ENCODE results near the gene ITPK1. TPM values are rescaled to one million over a fixed set of nuclear protein-coding genes. Genes with fewer than 3 reads are reported as not detected.

Gene ITPK1
- total RNA-seq, 1 experiment from 2014 or later: 60.1 TPM

DNA sequence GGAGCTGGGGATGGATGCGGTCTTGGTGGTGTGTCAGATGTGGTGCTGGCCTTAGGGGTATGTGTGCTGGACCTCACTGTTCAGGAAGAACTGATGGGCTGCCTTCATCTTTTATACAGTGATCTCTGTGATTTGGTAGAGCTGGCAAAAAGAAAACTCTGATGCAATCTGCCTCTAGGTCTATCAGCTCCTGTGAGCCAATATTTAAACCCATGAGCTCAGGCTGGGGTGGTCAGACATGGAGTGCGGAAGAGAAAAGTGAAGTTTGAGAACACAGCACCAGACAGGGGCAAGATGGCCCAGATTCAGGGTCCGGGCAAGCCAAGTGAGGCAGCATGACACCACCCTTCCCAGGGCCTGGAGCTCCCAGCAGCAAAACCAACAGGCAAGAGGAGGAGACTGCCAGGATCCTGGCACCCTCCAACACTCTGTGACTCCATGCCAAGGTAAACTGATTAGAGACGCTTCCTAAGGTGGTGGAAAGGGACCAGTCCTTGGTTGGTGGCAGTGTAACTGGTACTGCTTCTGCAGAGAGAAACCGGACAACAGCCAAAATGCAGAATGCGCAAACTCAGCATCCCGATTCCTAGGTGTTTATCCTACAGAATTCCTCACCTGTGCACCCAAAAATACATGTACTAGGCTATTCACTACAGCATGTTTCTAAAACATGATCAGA, 110.5 kb downstream of the ITPK1 start:
- TF ChIP-seq, protein P1, sequence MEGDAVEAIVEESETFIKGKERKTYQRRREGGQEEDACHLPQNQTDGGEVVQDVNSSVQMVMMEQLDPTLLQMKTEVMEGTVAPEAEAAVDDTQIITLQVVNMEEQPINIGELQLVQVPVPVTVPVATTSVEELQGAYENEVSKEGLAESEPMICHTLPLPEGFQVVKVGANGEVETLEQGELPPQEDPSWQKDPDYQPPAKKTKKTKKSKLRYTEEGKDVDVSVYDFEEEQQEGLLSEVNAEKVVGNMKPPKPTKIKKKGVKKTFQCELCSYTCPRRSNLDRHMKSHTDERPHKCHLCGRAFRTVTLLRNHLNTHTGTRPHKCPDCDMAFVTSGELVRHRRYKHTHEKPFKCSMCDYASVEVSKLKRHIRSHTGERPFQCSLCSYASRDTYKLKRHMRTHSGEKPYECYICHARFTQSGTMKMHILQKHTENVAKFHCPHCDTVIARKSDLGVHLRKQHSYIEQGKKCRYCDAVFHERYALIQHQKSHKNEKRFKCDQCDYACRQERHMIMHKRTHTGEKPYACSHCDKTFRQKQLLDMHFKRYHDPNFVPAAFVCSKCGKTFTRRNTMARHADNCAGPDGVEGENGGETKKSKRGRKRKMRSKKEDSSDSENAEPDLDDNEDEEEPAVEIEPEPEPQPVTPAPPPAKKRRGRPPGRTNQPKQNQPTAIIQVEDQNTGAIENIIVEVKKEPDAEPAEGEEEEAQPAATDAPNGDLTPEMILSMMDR (IDR thresholded peaks at IDR 0.05; ENCODE audit: insufficient read depth in 1 of 2, low read depth in 1 of 2, low read length in 1 of 2, severe bottlenecking in 1 of 2, unreplicated experiment in 1 of 2): no peak
- ChIA-PET CTCF (no interaction called here), POLR2A (no interaction called here)
- Mint-ChIP-seq H3K27me3 (ENCODE audit: insufficient read depth, unreplicated experiment) (no peaks in the 10 kb centered on the region), H3K36me3 (ENCODE audit: insufficient read depth, unreplicated experiment) (no peaks in the 10 kb centered on the region), H3K4me1 (ENCODE audit: low read depth, unreplicated experiment) (no peaks in the 10 kb centered on the region), H3K9me3 (ENCODE audit: unreplicated experiment) (no peaks in the 10 kb centered on the region), H3K27ac (ENCODE audit: unreplicated experiment) (no peak overlapping the region), H3K4me3 (ENCODE audit: unreplicated experiment) (no peak overlapping the region)
- no peaks in the 10 kb centered on the region for H3K9me3 ChIP-seq
- H3K27me3 ChIP-seq (replicated peaks; ENCODE audit: control insufficient read depth, insufficient read depth, low read length): no peaks in the 10 kb centered on the region
- H3K4me1 ChIP-seq: 0 out of 2 replicates have a peak, but pooled peaks cover 3% of the 10 kb centered on the region
- intact Hi-C loops (cut with micrococcal nuclease; ENCODE audit: unreplicated experiment): no loop called here
- H3K36me3 ChIP-seq (ENCODE audit: control insufficient read depth, insufficient read depth, low read length): no peaks in the 10 kb centered on the region
- no peak overlapping the region for H3K4me3 ChIP-seq (ENCODE audit: low read depth, low read length)
- DNase-seq: no peak
- no TSS peak for BruUV-seq (replicated peaks)

DNA sequence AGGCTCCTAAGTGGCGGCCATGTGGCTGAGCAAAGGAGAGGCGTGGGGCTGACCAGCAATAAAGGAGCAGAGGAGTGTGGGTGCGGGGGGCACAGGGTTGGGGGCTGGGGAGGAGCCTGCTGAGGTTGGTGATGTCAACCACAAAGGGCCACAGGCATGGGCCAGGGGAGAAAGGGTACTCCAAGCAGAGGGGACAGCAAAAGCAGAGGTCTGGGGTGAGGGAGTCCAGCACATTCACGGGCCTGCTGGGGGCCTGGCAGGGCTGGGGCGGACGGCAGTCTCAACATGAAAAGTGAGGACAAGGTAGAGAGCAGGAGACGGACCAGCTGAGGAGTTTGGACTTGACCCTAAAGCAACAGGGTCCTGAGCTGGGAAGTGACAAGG, 111.0 kb downstream of the ITPK1 start:
- Histone ChIP-seq H3K27me3 (replicated peaks; ENCODE audit: control insufficient read depth, insufficient read depth, low read length) (no peaks in the 10 kb centered on the region), H3K4me3 (ENCODE audit: low read depth, low read length) (no peak overlapping the region), H3K4me1 (0 out of 2 replicates have a peak, but pooled peaks cover 3% of the 10 kb centered on the region), H3K36me3 (ENCODE audit: control insufficient read depth, insufficient read depth, low read length) (no peaks in the 10 kb centered on the region), H3K9me3 (no peaks in the 10 kb centered on the region)
- no TSS peak for BruUV-seq (replicated peaks)
- H3K36me3 Mint-ChIP-seq (ENCODE audit: insufficient read depth, unreplicated experiment): no peaks in the 10 kb centered on the region
- ChIA-PET POLR2A (no interaction called here), CTCF (no interaction called here)
- TF ChIP-seq, protein P1 (IDR thresholded peaks at IDR 0.05; ENCODE audit: insufficient read depth in 1 of 2, low read depth in 1 of 2, low read length in 1 of 2, severe bottlenecking in 1 of 2, unreplicated experiment in 1 of 2): no peak
- no peak for DNase-seq
- no peak overlapping the region for H3K4me3 Mint-ChIP-seq (ENCODE audit: unreplicated experiment)
- no peaks in the 10 kb centered on the region for H3K4me1 Mint-ChIP-seq (ENCODE audit: low read depth, unreplicated experiment)
- H3K27ac Mint-ChIP-seq (ENCODE audit: unreplicated experiment): no peak overlapping the region
- no peaks in the 10 kb centered on the region for H3K27me3 Mint-ChIP-seq (ENCODE audit: insufficient read depth, unreplicated experiment)
- H3K9me3 Mint-ChIP-seq (ENCODE audit: unreplicated experiment): no peaks in the 10 kb centered on the region
- intact Hi-C loops (cut with micrococcal nuclease; ENCODE audit: unreplicated experiment): no loop called here

DNA sequence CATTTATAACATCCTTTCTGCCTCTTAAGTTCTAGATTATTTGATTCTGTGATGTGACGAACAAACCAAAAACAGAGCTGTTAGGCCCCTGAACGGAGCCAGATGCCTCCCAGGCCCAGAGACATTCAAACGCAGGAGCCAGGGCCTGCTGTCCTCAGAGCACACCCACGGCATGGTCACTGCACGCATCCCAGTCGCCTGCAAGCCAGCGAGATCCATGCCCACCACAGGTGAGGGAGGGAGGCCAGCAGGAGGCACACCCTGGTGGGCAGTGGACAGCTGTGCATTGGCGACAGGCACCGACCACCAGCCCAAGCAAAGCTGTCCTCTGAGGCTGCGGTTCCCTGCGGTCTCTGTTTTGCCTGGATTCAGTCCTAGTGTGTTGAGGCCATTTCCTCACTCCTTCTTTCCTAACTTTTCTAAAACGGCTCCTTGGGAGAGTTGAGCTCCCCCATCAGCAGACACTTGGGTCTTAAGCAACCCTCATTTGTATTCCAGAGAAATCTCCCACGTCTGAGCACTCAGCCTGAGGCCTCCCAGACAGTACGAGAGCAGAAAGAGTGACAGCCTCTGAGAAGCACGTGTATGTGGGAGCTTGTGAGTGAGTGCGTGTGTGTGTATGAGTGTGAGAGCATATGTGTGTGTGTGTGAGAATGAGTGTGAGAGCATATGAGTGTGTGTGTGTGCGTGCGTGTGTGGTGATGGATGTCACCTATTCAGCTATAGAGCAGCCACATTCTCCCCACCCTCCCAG, 111.6 kb downstream of the ITPK1 start:
- ChIA-PET CTCF (no interaction called here), POLR2A (no interaction called here)
- no peaks in the 10 kb centered on the region for H3K27me3 Mint-ChIP-seq (ENCODE audit: insufficient read depth, unreplicated experiment)
- H3K4me3 Mint-ChIP-seq (ENCODE audit: unreplicated experiment): no peak overlapping the region
- Histone ChIP-seq H3K36me3 (ENCODE audit: control insufficient read depth, insufficient read depth, low read length) (no peaks in the 10 kb centered on the region), H3K4me3 (ENCODE audit: low read depth, low read length) (no peak overlapping the region), H3K9me3 (no peaks in the 10 kb centered on the region), H3K4me1 (0 out of 2 replicates have a peak, but pooled peaks cover 3% of the 10 kb centered on the region), H3K27me3 (replicated peaks; ENCODE audit: control insufficient read depth, insufficient read depth, low read length) (no peaks in the 10 kb centered on the region)
- BruUV-seq (replicated peaks): no TSS peak
- no peaks in the 10 kb centered on the region for H3K36me3 Mint-ChIP-seq (ENCODE audit: insufficient read depth, unreplicated experiment)
- H3K4me1 Mint-ChIP-seq (ENCODE audit: low read depth, unreplicated experiment): no peaks in the 10 kb centered on the region
- TF ChIP-seq, protein P1 (IDR thresholded peaks at IDR 0.05; ENCODE audit: insufficient read depth in 1 of 2, low read depth in 1 of 2, low read length in 1 of 2, severe bottlenecking in 1 of 2, unreplicated experiment in 1 of 2): no peak
- DNase-seq: no peak
- no peak overlapping the region for H3K27ac Mint-ChIP-seq (ENCODE audit: unreplicated experiment)
- intact Hi-C loops (cut with micrococcal nuclease; ENCODE audit: unreplicated experiment): no loop called here
- H3K9me3 Mint-ChIP-seq (ENCODE audit: unreplicated experiment): no peaks in the 10 kb centered on the region
